GM12875 (cell line): ENCODE measurements around the gene GJE1.
"Not testable (repeated sequence)": the region's sequence is repeated elsewhere in the genome, so short reads cannot be mapped to it uniquely, and the experiment has no call there.

ENCODE experiments used
- H3K4me3 ChIP-seq: one replicate; pipeline ENCODE4 v1.5.1; 2011; ENCODE audit warnings: low read depth, low read length, control low read depth
- TF ChIP-seq, protein P1 (sequence below): IDR thresholded peaks from 2 replicates; pipeline ENCODE4 v1.5.1; 2011; ENCODE audit warnings: low read depth, mild to moderate bottlenecking, control low read depth, inconsistent platforms, low read length, moderate library complexity, borderline replicate concordance; ENCODE audit not compliant: insufficient read depth

The GJE1 gene

DNA sequence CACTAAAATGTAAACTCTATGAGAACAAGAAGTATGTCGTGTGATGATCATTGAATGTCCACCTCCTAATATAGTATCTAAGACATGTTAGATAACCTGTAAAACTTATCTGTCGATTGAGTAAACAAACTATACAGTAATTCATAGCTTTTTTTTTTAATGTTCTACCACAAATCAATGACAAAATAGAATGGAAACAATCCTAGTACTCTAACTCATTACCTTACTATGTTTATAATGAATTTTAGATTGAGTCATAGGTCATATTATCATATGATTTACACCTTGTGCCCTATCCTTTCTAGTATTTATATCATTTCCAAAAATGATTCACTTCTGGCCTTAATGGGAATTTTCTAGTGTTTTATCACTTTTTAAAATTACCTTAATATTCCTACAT, 20.5 kb downstream of the GJE1 start:
- H3K4me3 ChIP-seq = no peak overlapping the region
- TF ChIP-seq, protein P1, sequence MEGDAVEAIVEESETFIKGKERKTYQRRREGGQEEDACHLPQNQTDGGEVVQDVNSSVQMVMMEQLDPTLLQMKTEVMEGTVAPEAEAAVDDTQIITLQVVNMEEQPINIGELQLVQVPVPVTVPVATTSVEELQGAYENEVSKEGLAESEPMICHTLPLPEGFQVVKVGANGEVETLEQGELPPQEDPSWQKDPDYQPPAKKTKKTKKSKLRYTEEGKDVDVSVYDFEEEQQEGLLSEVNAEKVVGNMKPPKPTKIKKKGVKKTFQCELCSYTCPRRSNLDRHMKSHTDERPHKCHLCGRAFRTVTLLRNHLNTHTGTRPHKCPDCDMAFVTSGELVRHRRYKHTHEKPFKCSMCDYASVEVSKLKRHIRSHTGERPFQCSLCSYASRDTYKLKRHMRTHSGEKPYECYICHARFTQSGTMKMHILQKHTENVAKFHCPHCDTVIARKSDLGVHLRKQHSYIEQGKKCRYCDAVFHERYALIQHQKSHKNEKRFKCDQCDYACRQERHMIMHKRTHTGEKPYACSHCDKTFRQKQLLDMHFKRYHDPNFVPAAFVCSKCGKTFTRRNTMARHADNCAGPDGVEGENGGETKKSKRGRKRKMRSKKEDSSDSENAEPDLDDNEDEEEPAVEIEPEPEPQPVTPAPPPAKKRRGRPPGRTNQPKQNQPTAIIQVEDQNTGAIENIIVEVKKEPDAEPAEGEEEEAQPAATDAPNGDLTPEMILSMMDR = no peak

DNA sequence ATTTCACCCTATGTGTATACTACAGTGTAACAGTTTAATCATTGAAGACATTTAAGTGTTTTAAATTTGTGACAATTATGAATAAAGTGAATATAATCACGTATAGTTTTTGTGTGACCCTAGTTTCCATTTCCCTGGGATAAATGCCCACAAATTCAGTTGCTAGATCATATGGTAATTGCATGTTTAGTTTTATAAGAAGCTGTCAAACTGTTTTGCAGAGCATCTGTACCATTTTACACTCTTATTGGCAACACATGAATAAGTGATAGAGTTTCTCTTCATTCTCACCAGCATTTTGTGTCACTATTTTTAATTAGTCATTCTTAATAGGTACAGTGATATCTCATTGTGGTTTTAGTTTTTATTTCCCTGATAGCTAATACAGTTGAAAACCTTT, 21.6 kb downstream of the GJE1 start:
- TF ChIP-seq, protein P1 = no peak
- H3K4me3 ChIP-seq = no peak overlapping the region

DNA sequence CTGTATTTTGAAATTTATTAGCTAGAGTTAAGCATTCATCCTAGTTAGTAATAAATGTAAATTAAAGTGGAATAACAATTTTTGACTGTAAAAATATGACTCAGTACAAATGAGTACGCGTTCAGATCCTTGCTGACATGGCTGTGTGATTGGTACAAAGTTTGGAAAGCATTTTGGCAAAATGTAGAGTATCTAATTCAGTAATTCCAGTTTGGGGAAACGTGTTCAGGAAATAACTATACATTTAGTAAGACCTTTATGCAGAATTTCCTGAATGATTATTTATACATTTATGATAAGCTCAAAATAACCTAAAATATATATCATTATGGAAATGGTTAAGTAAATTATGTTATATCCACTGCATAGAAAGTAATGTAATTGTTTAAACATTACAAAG, 22.4 kb downstream of the GJE1 start:
- no peak overlapping the region for H3K4me3 ChIP-seq
- TF ChIP-seq, protein P1 = no peak

DNA sequence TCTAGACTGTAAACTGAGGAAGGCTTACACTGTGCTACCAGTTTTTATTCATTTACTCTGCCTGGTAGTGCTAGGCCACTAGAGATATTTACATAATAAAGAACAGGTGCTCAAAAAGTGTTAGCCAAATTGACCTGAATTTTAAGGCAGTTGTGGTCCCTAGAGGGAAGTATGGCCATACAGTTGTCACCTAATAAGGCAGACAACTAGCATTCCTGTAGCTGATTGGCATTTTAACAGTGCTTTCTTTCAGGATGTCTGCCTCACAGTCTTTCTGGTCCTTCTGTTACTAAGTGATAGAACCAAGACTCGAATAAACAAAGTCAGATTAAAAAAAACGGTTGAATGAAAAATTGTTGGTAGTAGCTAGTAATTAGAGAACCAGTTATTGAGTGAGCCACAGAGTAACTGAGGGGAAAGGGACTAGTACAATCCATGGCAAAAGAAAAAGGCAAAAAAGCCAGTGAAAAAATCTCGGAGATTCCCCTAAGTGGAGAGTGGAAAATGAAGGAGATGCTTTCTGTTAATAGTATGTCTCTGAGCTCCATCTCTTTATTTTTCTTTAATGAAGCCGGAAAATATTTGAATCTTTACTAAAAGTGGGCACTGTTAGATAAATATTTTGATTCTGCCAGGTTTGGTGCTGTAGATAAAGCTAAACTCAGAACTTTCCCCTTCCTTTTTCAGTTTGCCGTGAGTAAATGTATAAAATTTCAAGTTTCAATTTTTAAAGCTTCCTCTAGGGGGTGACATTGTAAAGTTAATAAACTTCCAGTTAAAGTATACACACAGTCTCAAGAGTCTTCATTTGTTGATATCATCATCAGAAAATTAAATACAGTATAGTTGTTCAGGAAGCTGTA, 23.4 kb downstream of the GJE1 start:
- TF ChIP-seq, protein P1 = no peak
- no peak overlapping the region for H3K4me3 ChIP-seq

DNA sequence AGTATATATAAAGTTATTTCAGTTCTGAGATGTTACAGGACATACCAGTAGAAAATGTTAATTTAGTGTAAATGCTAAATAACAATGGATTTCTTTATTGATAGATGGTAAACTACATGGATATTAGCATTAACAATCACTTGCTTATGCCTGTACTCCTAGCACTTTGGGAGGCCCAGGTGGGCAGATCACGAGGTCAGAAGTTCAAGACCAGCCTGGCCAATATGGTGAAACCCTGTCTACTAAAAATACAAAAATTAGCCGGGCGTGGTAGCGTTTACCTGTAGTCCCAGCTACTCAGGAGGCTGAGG, 24.0 kb downstream of the GJE1 start:
- not testable (repeated sequence) for H3K4me3 ChIP-seq

DNA sequence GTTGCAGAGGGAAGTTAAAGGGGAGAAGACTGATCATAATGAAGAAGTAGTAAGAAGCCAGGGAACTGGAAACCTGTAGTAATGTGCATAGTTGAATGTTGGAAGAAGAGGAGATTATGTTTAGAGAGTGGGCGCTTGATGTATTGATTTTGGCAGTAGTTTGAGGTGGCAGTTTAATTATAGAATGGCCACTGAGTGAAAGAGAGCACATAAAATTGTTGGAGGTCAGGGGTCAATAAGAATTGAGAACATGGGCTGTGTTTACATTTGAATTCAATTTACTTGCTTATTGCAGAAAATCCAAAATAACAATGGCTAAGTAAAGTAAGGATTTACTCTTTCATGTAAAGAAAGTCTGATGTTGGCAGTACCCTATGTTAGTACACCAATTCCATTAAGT, 30.1 kb downstream of the GJE1 start:
- TF ChIP-seq, protein P1 = no peak
- no peak overlapping the region for H3K4me3 ChIP-seq

DNA sequence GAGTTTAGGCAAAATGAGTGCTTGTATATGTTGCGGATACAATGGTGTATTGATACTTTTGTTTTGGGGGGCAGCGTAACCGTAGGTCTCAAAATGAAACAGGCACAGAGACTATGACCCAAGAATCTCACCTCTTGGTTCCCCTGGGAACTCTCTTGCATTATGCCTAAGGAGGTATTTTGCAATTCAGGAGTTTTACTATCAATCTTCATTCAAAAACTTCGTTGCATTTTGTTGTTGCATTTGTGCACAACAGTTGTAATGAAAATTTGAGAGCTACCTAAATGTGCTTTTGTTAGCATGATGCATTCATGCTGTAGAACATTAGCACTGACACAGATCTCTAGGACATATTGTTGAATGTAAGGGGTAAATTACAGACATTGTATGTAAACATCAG, 32.5 kb downstream of the GJE1 start:
- TF ChIP-seq, protein P1 = no peak
- H3K4me3 ChIP-seq = no peak overlapping the region
